GM21825 (cell line): Measurements from ENCODE around the gene MS4A14.
"Not testable (repeated sequence)": the region's sequence is repeated elsewhere in the genome, so short reads cannot be mapped to it uniquely, and the experiment has no call there.

Experiments
- ATAC-seq: cut with Tn5 transposase; IDR thresholded peaks from one replicate; pipeline ENCODE4 v1.9.1; 2021; ENCODE audit warnings: mild to moderate bottlenecking, moderate library complexity; ENCODE audit not compliant: unreplicated experiment

The MS4A14 gene

DNA sequence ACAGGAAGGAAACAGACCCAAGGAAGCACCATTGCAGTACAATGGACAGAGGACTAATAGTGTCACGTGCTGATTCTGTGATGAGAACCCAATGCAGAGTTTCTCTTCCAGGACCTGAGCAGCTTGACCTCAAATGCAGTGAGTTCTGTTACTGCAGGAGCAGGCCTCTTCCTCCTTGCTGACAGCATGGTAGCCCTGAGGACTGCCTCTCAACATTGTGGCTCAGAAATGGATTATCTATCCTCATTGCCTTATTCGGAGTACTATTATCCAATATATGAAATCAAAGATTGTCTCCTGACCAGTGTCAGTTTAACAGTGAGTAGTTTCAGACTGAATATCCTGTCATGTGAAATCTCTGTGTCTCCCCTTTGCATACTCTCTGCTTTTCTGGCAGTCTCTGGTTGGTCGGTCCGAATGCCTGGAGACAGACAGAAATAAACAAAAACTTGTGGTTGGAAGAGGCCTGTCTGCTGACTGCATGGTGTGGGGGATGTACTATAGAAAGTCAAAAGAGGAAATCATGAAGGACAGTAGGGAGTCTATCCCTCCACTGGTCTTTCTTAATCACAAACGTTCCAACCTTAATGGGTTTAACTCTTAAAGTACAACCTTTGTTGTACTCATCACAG is 6.9 kb upstream of the MS4A14 start:
- peak; percentile 95 for ATAC-seq

DNA sequence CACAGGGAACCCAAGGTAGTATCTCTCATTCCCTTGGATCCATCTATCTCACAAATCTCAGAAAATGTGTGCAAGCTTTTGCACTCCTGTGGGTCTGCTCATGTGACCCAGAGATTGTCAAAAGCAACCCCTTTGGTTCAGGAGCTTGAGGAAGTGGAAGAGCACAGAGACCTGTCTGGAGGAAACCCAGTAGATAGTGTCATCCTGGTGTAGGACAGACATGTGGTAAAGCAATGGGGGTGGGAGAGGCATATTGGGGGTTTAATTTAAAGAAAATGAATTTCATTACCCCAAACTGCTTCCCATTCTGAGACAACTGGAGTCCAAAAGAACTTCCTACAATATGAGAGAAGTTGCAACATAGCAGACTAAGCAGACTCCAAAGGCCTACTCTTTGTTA is 5.8 kb upstream of the MS4A14 start:
- ATAC-seq = no peak

DNA sequence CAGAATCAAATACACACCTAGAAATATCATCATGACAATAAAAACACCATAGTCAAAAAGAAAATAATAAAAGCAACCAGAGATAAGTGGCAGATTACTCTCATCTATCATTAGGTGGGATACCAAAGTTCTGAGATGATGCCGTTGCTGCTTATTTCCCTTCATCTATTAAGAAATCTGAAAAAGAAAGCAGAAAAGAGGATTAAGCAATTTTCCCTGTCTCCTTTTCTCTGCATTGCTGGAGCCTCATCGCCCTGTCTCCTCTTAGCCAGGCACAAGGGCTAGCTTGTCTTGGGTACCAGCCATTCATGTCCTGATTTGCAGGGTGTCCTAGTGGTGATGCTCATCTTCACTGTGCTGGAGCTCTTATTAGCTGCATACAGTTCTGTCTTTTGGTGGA is 3.9 kb upstream of the MS4A14 start:
- no peak for ATAC-seq

DNA sequence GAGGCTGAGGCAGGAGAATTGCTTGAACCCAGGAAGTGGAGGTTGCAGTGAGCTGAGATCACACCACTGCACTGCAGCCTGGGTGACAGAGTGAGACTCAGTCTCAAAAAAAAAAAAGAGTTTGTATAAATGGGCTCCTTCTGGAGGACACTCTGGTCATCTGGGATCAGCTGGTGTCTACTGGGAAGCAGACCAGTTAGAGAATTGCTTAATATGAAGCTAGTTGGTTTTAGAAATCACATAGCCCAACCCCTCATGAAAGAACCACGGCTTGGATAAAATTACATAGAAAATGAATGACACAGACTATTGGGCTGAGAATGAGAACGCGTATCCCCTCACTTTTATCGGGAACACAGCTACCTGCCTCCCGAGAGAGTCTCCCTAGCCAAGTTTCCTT is 3.2 kb upstream of the MS4A14 start:
- no peak for ATAC-seq

DNA sequence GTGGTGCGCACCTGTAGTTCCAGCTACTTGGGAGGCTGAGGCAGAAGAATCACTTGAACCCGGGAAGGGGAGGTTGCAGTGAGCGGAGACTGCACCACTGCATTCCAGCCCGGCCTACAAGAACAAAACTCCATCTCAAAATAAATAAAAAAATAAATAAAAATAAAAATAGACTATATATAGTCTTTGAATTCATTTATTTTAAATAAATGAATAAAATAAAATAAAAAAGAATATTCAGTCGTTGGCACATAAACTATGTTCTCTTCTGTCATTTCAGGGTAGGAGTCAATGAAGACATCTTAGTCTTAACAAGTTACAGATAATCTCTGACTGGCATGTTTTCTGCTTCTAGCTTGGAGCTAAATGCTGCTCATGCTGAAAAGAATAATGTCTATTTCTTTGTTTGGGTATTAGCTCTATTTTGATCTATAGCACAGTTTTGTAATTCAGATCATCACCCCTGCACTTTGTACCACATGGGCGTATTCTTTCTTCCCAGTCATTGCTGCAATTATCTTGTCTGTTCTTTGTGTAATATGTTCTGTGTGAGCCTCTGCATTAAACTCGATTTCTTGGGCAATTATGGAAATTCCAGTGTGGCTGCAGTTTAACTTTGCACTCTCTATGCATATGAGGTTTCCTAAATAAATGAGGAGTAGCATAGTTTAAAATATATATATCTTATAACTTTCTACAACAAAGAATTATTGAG is 1.4 kb upstream of the MS4A14 start:
- ATAC-seq = no peak

DNA sequence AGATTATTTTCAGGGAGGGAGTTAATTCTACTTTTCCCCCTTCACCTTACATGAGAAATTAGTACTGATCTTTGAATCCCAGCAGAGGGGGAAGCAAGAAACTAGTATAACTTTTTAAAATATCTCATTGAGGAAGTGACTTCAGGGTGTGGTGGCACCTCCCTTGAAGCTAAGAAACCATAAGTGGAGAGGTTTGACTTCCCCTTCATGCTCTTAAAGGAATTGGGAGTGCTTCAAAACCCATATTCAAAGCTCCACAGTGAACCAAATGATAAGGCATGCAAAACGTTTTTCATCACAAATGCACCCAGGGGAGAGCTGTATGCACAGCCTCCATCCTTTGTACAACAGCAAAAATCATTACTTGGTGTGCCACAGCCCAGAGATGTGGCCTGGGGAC is 540 bp downstream of the MS4A14 start:
- peak; percentile 68 for ATAC-seq

DNA sequence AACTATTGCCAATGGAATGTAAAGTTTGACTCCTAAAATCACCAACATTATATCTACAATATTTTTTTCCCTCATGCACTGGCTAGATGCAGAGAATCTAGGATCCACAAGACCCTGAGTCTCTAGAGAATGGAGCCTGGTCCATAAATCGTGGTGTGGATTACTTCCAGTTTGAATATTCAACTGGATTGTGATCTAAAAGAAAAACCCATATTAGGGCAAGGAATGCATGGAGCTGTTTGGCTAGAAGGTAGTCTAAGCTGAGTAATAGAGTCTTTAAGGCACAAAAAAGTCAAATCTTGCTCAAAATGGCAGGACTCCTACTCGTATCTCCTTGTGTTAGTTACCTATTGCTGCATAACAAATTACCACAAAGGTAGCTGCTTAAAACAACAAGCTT is 23.8 kb downstream of the MS4A14 start:
- ATAC-seq = no peak

DNA sequence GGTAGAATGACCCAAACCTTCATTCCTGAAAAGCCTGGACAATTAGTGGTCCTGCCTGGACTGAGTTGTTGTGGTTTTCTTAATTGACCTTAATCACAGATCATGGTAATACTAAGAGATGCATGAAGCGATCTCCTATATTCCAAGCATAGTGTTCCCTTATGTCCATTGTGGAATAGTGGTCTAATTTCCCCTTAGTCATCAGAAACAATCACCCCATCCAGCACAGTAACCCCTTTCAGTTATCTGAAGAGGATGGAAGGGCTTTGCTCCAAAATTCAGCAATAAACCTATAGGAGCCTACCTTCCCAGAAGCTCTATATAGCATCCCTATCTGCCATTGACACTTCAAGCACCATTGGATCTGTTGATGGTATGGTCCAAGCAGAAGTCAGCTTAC is 26.4 kb downstream of the MS4A14 start:
- ATAC-seq = no peak

DNA sequence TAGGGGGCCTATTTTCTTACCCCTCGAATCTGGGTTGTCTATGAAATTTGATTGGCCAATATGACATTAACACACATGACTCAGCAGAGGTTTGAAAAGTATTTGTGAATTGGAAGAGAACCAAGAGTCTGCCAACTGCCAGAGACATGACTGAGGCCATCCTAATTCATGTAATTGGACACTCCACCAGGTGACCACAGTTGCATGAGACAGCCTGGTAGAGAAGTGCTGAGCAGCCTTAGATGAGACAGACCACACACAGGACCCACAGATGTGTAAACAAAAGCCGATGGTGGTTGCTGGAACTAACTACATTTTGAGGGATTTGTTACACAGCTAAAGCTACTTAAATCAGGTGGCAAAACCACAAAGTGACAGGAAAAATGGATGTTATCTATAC is 32.3 kb downstream of the MS4A14 start:
- no peak for ATAC-seq

DNA sequence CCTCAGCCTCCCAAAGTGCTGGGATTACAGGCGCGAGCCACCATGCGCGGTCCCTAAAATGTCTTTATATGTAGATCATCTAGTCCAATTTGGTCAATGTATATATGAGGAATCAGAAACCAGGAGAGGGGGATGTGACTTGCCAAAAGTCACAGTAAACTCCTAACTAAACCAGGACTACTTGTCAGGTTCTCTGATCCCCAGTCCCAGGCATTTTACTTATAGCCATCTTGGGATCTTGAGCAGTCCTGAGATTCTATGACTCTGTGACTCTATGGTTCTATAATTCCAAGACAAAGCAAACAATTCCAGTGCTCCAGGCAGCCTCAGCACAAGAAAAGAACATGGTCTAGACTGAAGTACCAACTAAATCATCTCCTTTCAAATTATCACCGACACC is 33.0 kb downstream of the MS4A14 start, which contains the start of gene MS4A5:
Gene MS4A5 (plus strand): TSS at position 301 of the 400 bp plus-strand sequence. CDS start 103 bp downstream, outside the sequence.
- no peak for ATAC-seq

DNA sequence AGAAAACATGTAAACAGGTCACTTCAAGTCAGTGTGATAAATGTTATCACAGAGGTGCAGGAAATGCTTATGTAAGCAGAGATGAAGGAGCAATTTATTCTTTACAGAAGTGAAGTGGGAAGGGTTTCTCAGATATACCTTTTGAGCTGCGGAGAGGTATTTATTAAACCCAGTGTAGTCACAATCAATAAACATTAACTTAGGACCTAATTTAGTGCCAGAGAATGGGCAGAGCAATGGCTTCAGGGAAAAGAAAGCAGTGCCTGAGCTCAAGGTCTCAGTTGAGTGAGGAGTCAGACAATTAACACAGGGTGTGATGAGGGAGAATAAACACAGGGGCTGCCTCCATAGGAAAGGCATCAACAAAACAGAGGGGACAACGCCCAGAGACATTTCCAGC is 35.0 kb downstream of the MS4A14 start:
- ATAC-seq = no peak

DNA sequence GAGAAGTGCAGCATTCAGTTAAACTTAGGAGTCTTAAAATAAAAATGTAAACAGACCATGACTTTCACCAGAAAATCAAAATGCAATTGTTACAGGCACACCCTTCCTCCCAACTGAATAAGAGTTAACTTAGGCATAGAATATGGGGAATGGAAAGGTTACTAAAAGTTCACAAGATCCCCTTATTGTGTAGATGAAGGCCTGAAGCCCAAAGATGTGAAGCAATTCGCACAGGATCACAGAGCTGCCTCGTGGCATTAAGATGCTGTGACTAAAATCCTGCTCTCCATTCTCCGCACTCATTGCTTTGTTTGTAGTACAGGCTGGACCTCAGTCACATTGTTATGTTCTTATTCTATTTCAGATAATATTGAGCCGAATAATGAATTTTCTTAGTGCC is 37.1 kb downstream of the MS4A14 start:
- ATAC-seq = no peak

DNA sequence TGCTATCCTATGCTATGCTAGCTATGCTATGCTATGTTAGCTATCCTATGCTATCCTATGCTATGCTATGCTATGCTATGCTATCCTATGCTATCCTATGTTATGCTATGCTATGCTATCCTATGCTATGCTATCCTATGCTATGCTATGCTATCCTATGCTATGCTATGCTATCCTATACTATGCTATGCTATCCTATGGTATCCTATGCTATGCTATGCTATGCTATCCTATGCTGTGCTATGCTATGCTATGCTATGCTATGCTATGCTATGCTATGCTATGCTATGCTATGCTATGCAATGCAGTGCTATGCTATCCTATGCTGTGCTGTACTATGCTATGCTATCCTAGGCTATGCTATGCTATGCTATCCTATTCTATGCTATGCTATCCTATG is 50.8 kb downstream of the MS4A14 start:
- ATAC-seq = no peak

DNA sequence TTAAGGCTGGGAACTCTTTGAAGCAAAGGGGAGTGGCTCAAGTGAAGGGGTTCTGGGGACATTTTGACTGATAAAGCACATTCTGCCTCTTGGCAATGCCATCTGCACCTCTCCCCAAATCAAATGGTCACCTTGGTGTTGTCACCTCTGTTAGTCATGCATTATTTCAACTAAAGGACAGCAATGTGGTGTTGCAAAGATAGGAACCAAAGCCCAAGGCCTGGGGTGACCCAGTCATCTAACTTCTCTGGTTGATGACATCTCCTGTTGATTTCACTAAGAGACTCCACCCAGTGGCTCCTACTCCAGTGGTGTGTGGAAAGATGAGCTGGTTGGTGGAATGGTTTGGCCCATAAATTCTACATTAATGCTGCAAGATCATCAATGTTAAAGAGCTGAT is 51.6 kb downstream of the MS4A14 start:
- no peak for ATAC-seq

DNA sequence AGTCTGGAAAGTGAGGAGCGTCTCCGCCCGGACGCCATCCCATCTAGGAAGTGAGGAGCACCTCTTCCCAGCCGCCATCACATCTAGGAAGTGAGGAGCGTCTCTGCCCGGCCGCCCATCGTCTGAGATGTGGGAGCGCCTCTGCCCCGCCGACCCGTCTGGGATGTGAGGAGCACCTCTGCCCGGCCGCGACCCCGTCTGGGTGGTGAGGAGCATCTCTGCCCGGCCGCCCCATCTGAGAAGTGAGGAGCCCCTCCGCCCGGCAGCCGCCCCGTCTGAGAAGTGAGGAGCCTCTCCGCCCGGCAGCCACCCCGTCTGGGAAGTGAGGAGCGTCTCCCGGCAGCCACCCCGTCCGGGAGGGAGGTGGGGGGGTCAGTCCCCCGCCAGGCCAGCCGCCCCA is 54.9 kb downstream of the MS4A14 start:
- ATAC-seq = not testable (repeated sequence)

DNA sequence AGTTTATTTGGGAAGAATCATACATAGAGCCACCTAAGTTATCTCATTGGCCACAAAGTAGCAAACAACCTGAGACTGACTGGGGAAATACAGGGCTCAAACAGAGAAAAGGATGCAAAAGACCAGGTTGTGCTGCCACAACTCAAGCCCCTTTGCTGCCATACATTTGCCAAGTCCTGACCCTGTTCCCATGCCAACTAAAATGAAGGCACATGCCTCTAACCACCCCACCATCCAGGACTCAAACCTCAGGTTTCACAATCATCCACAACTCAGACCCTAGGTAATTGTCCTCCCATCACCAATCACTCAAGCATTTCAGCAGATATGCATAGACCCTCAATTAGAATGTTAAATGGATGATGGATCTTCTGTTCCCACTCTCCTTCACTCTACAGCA is 58.0 kb downstream of the MS4A14 start:
- ATAC-seq = no peak

DNA sequence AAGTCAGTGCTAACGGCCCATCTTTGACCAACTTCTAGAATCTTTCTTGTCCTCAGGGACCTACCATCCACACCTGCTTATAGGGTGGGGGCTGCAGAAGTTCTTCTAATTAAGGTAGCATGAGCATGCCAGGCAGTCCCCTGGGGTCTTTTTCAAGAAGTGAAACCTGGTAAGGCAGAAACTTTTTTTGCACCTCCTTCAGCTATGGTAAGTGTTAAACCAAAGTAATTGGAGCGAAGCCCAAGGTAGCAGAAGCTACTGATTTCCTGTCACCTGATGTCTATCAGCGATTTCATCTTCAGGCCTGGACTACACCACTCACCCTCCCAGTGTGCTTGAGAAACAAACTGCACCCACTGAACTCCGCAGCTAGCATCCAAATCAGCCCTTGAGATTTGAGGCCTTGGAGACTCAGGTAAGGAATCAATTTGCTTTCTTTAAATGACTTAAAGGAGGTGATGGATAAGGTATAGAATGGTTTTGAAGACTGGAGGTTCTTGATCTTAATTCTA is 59.3 kb downstream of the MS4A14 start, which contains the start of gene MS4A1:
Gene MS4A1 (plus strand): TSS at position 317 of the 512 bp plus-strand sequence. CDS start 6,528 bp downstream, outside the sequence.
- peak; percentile 79 for ATAC-seq

DNA sequence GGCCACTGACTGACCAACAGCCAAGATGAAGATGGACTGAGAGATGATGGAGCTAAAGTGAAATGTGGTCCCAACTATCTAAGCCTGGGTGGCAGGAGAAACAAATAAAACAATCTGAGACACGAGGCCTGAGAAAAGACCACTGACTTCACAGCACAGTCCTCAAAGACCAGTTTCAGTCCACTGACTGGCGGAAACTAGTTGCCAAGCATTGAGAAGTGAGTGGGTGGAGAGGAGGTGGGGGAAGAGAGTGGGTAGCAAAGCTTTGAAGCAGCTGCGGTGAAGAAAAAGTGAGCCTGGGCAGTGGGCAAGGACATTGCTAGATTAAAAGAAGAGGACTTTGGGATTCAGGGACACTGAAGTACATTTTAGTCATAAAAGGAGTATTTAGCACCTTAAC is 61.3 kb downstream of the MS4A14 start:
- no peak for ATAC-seq

DNA sequence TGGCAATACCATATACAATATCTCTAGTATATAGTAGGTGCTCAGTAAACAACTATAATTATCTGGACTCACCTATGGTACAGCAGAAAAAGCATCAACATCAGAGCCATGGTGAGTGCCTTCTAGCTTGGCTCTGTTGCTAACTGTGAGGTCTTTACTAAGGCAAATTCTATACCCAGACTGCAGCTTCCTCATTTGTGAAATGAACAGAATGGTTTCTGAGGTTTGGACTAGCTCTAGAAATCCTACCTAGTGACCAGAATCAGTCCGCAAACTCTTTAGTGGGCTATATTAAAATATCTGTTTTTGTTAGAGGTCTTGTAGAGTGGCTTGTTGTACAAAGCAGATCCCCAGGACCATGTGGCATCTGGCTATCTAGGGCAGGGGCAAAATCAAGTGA is 63.1 kb downstream of the MS4A14 start:
- ATAC-seq = no peak
